ENCODE data around the gene SYT2.

GRCh38 chr1:202564958-202565495 lies 145.2 kb downstream of the SYT2 start:
- TF ChIP-seq, protein P1, sequence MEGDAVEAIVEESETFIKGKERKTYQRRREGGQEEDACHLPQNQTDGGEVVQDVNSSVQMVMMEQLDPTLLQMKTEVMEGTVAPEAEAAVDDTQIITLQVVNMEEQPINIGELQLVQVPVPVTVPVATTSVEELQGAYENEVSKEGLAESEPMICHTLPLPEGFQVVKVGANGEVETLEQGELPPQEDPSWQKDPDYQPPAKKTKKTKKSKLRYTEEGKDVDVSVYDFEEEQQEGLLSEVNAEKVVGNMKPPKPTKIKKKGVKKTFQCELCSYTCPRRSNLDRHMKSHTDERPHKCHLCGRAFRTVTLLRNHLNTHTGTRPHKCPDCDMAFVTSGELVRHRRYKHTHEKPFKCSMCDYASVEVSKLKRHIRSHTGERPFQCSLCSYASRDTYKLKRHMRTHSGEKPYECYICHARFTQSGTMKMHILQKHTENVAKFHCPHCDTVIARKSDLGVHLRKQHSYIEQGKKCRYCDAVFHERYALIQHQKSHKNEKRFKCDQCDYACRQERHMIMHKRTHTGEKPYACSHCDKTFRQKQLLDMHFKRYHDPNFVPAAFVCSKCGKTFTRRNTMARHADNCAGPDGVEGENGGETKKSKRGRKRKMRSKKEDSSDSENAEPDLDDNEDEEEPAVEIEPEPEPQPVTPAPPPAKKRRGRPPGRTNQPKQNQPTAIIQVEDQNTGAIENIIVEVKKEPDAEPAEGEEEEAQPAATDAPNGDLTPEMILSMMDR (IDR thresholded peaks at IDR 0.05): no peak
- TF ChIP-seq POLR2AphosphoS5 (IDR thresholded peaks at IDR 0.05) (no peak), POLR2A (IDR thresholded peaks at IDR 0.05; ENCODE audit: low read depth) (no peak), EP300 (IDR thresholded peaks at IDR 0.05) (no peak)

Measured in esophagus muscularis mucosa (tissue), 4 donors.